Measurements from ENCODE around the gene MAPK10. TPM values are rescaled to one million over a fixed set of nuclear protein-coding genes. Genes with fewer than 3 reads are reported as not detected.
"Not testable (repeated sequence)": the region's sequence is repeated elsewhere in the genome, so short reads cannot be mapped to it uniquely, and the experiment has no call there.

Gene MAPK10
- total RNA-seq, 1 experiment from 2014 or later: 0.44 TPM

- H2AFZ ChIP-seq (ENCODE audit: low read length): no peak overlapping the region
- intact Hi-C loops (cut with micrococcal nuclease): no loop called here
- H3K36me3 ChIP-seq (ENCODE audit: low read depth, low read length): no peaks in the 10 kb centered on the region
- DNase-seq (no peak), ATAC-seq (no peak)
- H3K4me3 ChIP-seq (ENCODE audit: low read length): no peak overlapping the region
- POLR2A ChIA-PET (ENCODE audit: unreplicated experiment): no interaction called here
- H3K4me2 ChIP-seq (ENCODE audit: low read length): no peak overlapping the region
- H3K9ac ChIP-seq (ENCODE audit: low read length): no peak overlapping the region
- H3K79me2 ChIP-seq (ENCODE audit: low read length): no peaks in the 10 kb centered on the region
- H3K27ac ChIP-seq (ENCODE audit: low read length): no peak overlapping the region
- H4K20me1 ChIP-seq (ENCODE audit: low read length): no peaks in the 10 kb centered on the region
- H3K4me1 ChIP-seq (ENCODE audit: insufficient read depth, low read length): peaks cover 5% of the 10 kb centered on the region; the same call in 1 of the 2 replicates
- TF ChIP-seq CTCF (conservative IDR thresholded peaks at IDR 0.05; ENCODE audit: low read depth, low read length): no peak
- TF ChIP-seq EZH2 (IDR thresholded peaks at IDR 0.05; ENCODE audit: low read length, unreplicated experiment): no peak
- TF ChIP-seq EZH2phosphoT487 (IDR thresholded peaks at IDR 0.05; ENCODE audit: borderline replicate concordance, low read length): no peak
- H3K9me2 ChIP-seq (replicated peaks; ENCODE audit: low read length): no peaks in the 10 kb centered on the region
- CTCF ChIA-PET: no interaction called here
- BruUV-seq (replicated peaks): no TSS peak
- no peaks in the 10 kb centered on the region for H3K27me3 ChIP-seq (ENCODE audit: low read length)
- H3F3A ChIP-seq (ENCODE audit: low read length, unreplicated experiment): no peaks in the 10 kb centered on the region
- no peaks in the 10 kb centered on the region for H3K9me3 ChIP-seq (ENCODE audit: low read length)
Measured at GRCh38 chr4:86026720-86027119, 333.1 kb downstream of the MAPK10 start.

DNA sequence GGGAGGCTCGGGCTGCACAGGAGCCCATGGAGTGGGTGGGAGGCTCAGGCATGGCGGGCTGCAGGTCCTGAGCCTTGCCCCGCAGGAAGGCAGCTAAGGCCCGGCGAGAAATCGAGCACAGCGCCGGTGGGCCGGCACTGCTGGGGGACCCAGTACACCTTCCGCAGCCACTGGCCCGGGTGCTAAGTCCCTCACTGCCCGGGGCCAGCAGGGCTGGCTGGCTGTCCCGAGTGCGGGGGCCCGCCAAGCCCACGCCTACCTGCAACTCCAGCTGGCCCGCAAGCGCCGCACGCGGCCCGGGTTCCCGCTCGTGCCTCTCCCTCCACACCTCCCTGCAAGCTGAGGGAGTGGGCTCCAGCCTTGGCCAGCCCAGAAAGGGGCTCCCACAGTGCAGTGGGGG, 338.2 kb downstream of the MAPK10 start:
- CTCF ChIA-PET; H3K9ac ChIP-seq (ENCODE audit: low read length); DNase-seq; H3K4me3 ChIP-seq (ENCODE audit: low read length); H3K4me2 ChIP-seq (ENCODE audit: low read length); ATAC-seq; H4K20me1 ChIP-seq (ENCODE audit: low read length); H3K9me3 ChIP-seq (ENCODE audit: low read length); H3K79me2 ChIP-seq (ENCODE audit: low read length); H2AFZ ChIP-seq (ENCODE audit: low read length); H3K9me2 ChIP-seq (replicated peaks; ENCODE audit: low read length); H3K4me1 ChIP-seq (ENCODE audit: insufficient read depth, low read length); H3K27me3 ChIP-seq (ENCODE audit: low read length); H3F3A ChIP-seq (ENCODE audit: low read length, unreplicated experiment); BruUV-seq (replicated peaks); H3K27ac ChIP-seq (ENCODE audit: low read length); H3K36me3 ChIP-seq (ENCODE audit: low read depth, low read length); POLR2A ChIA-PET (ENCODE audit: unreplicated experiment); intact Hi-C loops (cut with micrococcal nuclease): not testable (repeated sequence)

- peak; percentile 27 for DNase-seq
- no TSS peak for BruUV-seq (replicated peaks)
- no peak overlapping the region for H2AFZ ChIP-seq (ENCODE audit: low read length)
- H3K27me3 ChIP-seq (ENCODE audit: low read length): no peaks in the 10 kb centered on the region
- no peaks in the 10 kb centered on the region for H3K79me2 ChIP-seq (ENCODE audit: low read length)
- no peaks in the 10 kb centered on the region for H3K36me3 ChIP-seq (ENCODE audit: low read depth, low read length)
- no peak overlapping the region for H3K9ac ChIP-seq (ENCODE audit: low read length)
- ATAC-seq: peak; percentile 51
- no peak overlapping the region for H3K4me3 ChIP-seq (ENCODE audit: low read length)
- no peaks in the 10 kb centered on the region for H3F3A ChIP-seq (ENCODE audit: low read length, unreplicated experiment)
- H3K4me1 ChIP-seq (ENCODE audit: insufficient read depth, low read length): no peaks in the 10 kb centered on the region
- intact Hi-C loops (cut with micrococcal nuclease): no loop called here
- TF ChIP-seq EZH2phosphoT487 (IDR thresholded peaks at IDR 0.05; ENCODE audit: borderline replicate concordance, low read length): no peak
- TF ChIP-seq CTCF (conservative IDR thresholded peaks at IDR 0.05; ENCODE audit: low read depth, low read length): no peak
- no peak for TF ChIP-seq EZH2 (IDR thresholded peaks at IDR 0.05; ENCODE audit: low read length, unreplicated experiment)
- no peak overlapping the region for H3K4me2 ChIP-seq (ENCODE audit: low read length)
- no peak overlapping the region for H3K27ac ChIP-seq (ENCODE audit: low read length)
- ChIA-PET POLR2A (ENCODE audit: unreplicated experiment) (no interaction called here), CTCF (no interaction called here)
- H3K9me3 ChIP-seq (ENCODE audit: low read length): no peaks in the 10 kb centered on the region
- no peaks in the 10 kb centered on the region for H4K20me1 ChIP-seq (ENCODE audit: low read length)
- H3K9me2 ChIP-seq (replicated peaks; ENCODE audit: low read length): no peaks in the 10 kb centered on the region
Measured at GRCh38 chr4:86019906-86020305, 339.9 kb downstream of the MAPK10 start.

Data from PC-3 (cell line).